ENCODE results near the gene IQUB.

- no peak for TF ChIP-seq CTCF (IDR thresholded peaks at IDR 0.05)
- TF ChIP-seq TCF7 (CRISPR knock-in tag; IDR thresholded peaks at IDR 0.05; ENCODE audit: low read depth) = no peak
- TF ChIP-seq ZNF512 (CRISPR knock-in tag; IDR thresholded peaks at IDR 0.05; ENCODE audit: borderline replicate concordance) = no peak
- no peak for TF ChIP-seq ZBTB43 (CRISPR knock-in tag; IDR thresholded peaks at IDR 0.05)
- TF ChIP-seq, protein P1, sequence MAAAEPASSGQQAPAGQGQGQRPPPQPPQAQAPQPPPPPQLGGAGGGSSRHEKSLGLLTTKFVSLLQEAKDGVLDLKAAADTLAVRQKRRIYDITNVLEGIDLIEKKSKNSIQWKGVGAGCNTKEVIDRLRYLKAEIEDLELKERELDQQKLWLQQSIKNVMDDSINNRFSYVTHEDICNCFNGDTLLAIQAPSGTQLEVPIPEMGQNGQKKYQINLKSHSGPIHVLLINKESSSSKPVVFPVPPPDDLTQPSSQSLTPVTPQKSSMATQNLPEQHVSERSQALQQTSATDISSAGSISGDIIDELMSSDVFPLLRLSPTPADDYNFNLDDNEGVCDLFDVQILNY (CRISPR knock-in tag; IDR thresholded peaks at IDR 0.05) = no peak
These were observed 94.3 kb downstream of the IQUB start for GRCh38 chr7:123440101-123440548.
